Lung (tissue), 12 donors: Measurements from ENCODE around the gene TSPAN7. TPM values are rescaled to one million over a fixed set of nuclear protein-coding genes. Genes with fewer than 3 reads are reported as not detected.

ENCODE experiments used
- ATAC-seq: fragments of 200-7000 bp; cut with Tn5 transposase; one replicate; pipeline ENCODE4 v1.9.1; 2020; ENCODE audit warnings: moderate number of reproducible peaks; ENCODE audit not compliant: insufficient read depth, low FRiP score
- DNase-seq, 3 donors: peaks; one replicate each; pipeline ENCODE4 v3.0.0-alpha.2; 2013 to 2017
- H3K27ac ChIP-seq, 2 donors: one replicate each; pipeline ENCODE4 v1.5.1; 2013; ENCODE audit warnings: mild to moderate bottlenecking in 2 of 2, moderate library complexity in 2 of 2, control low read depth in 1 of 2, inconsistent platforms in 1 of 2, low read depth in 1 of 2, low read length in 1 of 2
- H3K27me3 ChIP-seq, 3 donors: one replicate each; pipeline ENCODE4 v1.5.1; 2013; ENCODE audit warnings: low read length in 2 of 3; ENCODE audit not compliant: control insufficient read depth in 3 of 3, insufficient read depth in 3 of 3
- H3K36me3 ChIP-seq, 4 donors: one replicate each; pipeline ENCODE4 v1.5.1; 2013; ENCODE audit warnings: low read length in 4 of 4, mild to moderate bottlenecking in 1 of 4, moderate library complexity in 1 of 4; ENCODE audit not compliant: control insufficient read depth in 4 of 4, insufficient read depth in 4 of 4
- H3K4me1 ChIP-seq, 5 donors: one replicate each; pipeline ENCODE4 v1.5.1; 2013; ENCODE audit warnings: low read length in 5 of 5, mild to moderate bottlenecking in 2 of 5, moderate library complexity in 1 of 5; ENCODE audit not compliant: control insufficient read depth in 5 of 5, insufficient read depth in 5 of 5
- H3K4me3 ChIP-seq: one replicate; pipeline ENCODE4 v1.5.1; 2013; ENCODE audit warnings: mild to moderate bottlenecking, control low read depth, moderate library complexity
- H3K9ac ChIP-seq, 2 donors: one replicate each; pipeline ENCODE4 v1.5.1; 2013; ENCODE audit warnings: low read length in 2 of 2, control low read depth in 1 of 2; ENCODE audit not compliant: insufficient read depth in 1 of 2
- H3K9me3 ChIP-seq, 4 donors: one replicate each; pipeline ENCODE4 v1.5.1; 2013; ENCODE audit warnings: low read length in 3 of 4, mild to moderate bottlenecking in 1 of 4, moderate library complexity in 1 of 4; ENCODE audit not compliant: control insufficient read depth in 4 of 4, insufficient read depth in 3 of 4
- WGBS, 2 donors: extraction: QIAGEN DNeasy Blood & Tissue Kit; methylation state at CpG; one replicate each; pipeline ENCODE4 v1.1.7; 2013; 5-methylcytosine and 5-hydroxymethylcytosine counted together
- polyA plus RNA-seq, 2 donors: library from polyadenylated mRNA; stranded (reverse); fragments of 200-250 nt; gene quantifications; one replicate each; pipeline ENCODE4 v1.2.1, GENCODE V29; 2013
- total RNA-seq, 2 donors: library from RNA; depleted of rRNA in 1 of 2; stranded (reverse); fragments of >200 nt in 1 of 2; gene quantifications; one replicate each; pipeline ENCODE4 v1.2.1, GENCODE V29; 2014 to 2021
- TF ChIP-seq, protein P1 (sequence below): IDR thresholded peaks from 2 replicates; pipeline ENCODE4 v1.5.1; 2012; ENCODE audit warnings: mild to moderate bottlenecking; ENCODE audit errors: control extremely low read depth, extremely low read depth
- donor health status: control.
- donor health status: control.
- donor health status: Bipolar disorder and iron deficiency.
- donor health status: healthy.
- donor health status: DM: yes; HTN: yes; CAD: no.

TSPAN7 gene
- total and polyA plus RNA-seq, 4 donors = 36.4 to 52.4 (median 40.8) TPM

DNA sequence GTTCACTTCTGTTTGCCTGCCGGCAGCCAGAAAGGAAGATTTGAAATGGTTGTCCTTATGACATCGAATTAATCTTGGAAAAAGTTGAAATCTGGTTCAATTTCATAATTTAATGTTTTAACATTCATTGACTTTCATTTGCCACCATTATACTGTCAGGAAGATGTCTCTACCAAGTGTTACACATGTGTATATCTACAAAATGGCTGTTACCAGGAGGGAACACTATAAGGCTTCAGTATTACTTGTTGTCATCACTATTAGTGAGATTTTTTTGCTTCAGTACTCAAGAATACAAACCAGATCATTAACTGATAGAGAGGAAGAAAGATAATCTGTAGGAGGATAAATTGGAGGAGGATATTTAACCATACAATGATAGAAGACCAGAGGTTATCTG, 71.2 kb downstream of the TSPAN7 start:
- Histone ChIP-seq H3K4me3 (no peak overlapping the region), H3K27ac (no peak overlapping the region), H3K9me3 (no peaks in the 10 kb centered on the region), H3K4me1 (peaks cover 0 to 3% (median 0%) of the 10 kb centered on the region in 5 donors), H3K36me3 (no peaks in the 10 kb centered on the region), H3K27me3 (peaks cover 0 to 29% (median 14%) of the 10 kb centered on the region in 3 donors), H3K9ac (no peak overlapping the region)
- TF ChIP-seq, protein P1, sequence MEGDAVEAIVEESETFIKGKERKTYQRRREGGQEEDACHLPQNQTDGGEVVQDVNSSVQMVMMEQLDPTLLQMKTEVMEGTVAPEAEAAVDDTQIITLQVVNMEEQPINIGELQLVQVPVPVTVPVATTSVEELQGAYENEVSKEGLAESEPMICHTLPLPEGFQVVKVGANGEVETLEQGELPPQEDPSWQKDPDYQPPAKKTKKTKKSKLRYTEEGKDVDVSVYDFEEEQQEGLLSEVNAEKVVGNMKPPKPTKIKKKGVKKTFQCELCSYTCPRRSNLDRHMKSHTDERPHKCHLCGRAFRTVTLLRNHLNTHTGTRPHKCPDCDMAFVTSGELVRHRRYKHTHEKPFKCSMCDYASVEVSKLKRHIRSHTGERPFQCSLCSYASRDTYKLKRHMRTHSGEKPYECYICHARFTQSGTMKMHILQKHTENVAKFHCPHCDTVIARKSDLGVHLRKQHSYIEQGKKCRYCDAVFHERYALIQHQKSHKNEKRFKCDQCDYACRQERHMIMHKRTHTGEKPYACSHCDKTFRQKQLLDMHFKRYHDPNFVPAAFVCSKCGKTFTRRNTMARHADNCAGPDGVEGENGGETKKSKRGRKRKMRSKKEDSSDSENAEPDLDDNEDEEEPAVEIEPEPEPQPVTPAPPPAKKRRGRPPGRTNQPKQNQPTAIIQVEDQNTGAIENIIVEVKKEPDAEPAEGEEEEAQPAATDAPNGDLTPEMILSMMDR = no peak
- ATAC-seq (no peak), DNase-seq (no peak)
- 63 to 65% methylated on average over 2 of the region's 2 CpGs for WGBS, 2 donors

DNA sequence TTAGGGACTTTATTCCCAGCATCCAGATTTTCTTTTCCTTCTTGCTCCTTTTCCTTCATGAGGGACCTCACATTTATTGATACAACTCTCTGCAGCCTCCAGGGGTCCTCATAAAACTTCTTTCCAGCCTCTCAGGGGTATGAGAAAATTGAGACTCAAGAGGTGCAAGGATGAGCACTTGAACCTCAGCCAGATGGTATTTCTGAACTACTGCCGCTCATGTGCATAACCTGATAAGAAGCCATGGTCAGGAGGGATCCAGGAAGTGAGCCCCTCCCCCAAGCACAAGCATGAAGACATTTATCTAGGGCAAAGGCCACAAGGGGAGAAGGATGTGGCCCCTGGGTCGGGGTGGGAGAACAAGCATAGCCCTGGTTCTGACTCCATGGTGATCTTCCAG, 73.3 kb downstream of the TSPAN7 start:
- TF ChIP-seq, protein P1 = no peak
- DNase-seq = no peak
- Histone ChIP-seq H3K4me1 (peaks cover 0 to 4% (median 0%) of the 10 kb centered on the region in 5 donors), H3K4me3 (no peak overlapping the region), H3K9me3 (no peaks in the 10 kb centered on the region), H3K9ac (no peak overlapping the region), H3K36me3 (no peaks in the 10 kb centered on the region), H3K27me3 (peaks cover 0 to 29% (median 15%) of the 10 kb centered on the region in 3 donors), H3K27ac (no peak overlapping the region)
- WGBS, 2 donors = 27 to 66% methylated on average over 2 of the region's 2 CpGs
- no peak for ATAC-seq

DNA sequence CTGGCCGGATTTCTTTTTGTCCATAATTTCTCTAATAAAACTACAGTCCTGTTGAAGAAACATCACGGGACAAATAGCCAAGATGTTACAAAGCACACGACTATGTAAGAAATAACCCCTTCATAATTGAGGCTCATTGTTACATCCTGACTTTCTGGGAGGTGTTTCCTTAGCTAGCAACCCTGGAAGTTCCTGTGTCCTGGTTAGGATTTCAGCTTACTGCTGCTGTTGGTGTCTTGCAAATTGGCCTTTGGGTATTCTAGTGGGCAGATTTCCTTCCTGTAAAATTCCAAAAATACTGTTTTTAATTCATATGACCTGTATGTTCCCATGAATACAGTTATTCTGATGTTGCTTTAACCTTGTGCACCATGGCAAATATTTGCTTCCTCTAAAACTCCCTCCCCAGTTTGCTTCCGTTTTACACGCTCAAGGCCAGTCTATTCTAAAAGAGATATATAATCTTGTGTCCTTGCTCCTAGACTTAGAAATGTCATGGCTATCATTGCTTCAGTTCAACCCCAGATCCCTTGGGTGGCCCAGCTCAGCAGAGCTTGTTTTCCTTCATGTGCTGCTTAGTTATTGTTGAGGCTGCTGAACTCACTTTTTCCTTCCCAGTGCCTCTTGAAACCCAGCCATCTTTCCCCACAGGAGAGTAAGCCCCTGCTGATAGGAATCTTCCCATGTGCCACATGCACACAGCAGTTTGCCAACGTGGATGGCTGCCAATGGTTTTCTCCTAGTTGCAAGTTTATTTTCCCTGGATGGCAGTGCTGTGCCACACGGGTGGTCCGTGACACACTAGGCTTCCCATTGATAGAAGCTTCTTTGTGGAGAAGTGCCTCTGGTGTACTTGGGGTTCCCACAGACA, 75.8 kb downstream of the TSPAN7 start:
- no peaks in the 10 kb centered on the region for H3K9me3 ChIP-seq
- DNase-seq = no peak
- 61 to 64% methylated on average over 8 of the region's 8 CpGs for WGBS, 2 donors
- H3K4me3 ChIP-seq = no peak overlapping the region
- H3K9ac ChIP-seq = no peak overlapping the region
- H3K27me3 ChIP-seq = peaks cover 0 to 36% (median 28%) of the 10 kb centered on the region in 3 donors
- ATAC-seq = no peak
- H3K36me3 ChIP-seq = no peaks in the 10 kb centered on the region
- H3K4me1 ChIP-seq = peaks cover 0 to 4% (median 0%) of the 10 kb centered on the region in 5 donors
- TF ChIP-seq, protein P1 = no peak
- H3K27ac ChIP-seq = no peak overlapping the region
